Glutamatergic neuron (in vitro differentiated cells): Measurements from ENCODE around the gene ABHD17A. TPM values are rescaled to one million over a fixed set of nuclear protein-coding genes. Genes with fewer than 3 reads are reported as not detected.

Experiments
- DNase-seq: peaks from one replicate; pipeline ENCODE4 v3.0.0; 2022
- H3K27ac Mint-ChIP-seq: one replicate; pipeline ENCODE4 v1.8.0; 2020; ENCODE audit warnings: mild to moderate bottlenecking, mixed read lengths, inconsistent platforms; ENCODE audit not compliant: unreplicated experiment
- H3K27me3 Mint-ChIP-seq: one replicate; pipeline ENCODE4 v1.8.0; 2020; ENCODE audit warnings: mild to moderate bottlenecking, moderate library complexity, mixed read lengths, inconsistent platforms; ENCODE audit not compliant: unreplicated experiment
- H3K36me3 Mint-ChIP-seq: one replicate; pipeline ENCODE4 v1.8.0; 2020; ENCODE audit warnings: mild to moderate bottlenecking, mixed read lengths, inconsistent platforms; ENCODE audit not compliant: unreplicated experiment
- H3K4me1 Mint-ChIP-seq: one replicate; pipeline ENCODE4 v1.8.0; 2020; ENCODE audit warnings: mild to moderate bottlenecking, low read depth, mixed read lengths, inconsistent platforms; ENCODE audit not compliant: unreplicated experiment
- H3K4me3 Mint-ChIP-seq: one replicate; pipeline ENCODE4 v1.8.0; 2020; ENCODE audit warnings: mild to moderate bottlenecking, mixed read lengths, inconsistent platforms; ENCODE audit not compliant: unreplicated experiment
- H3K9me3 Mint-ChIP-seq: one replicate; pipeline ENCODE4 v1.8.0; 2020; ENCODE audit warnings: mild to moderate bottlenecking, moderate library complexity, mixed read lengths, inconsistent platforms; ENCODE audit not compliant: unreplicated experiment
- total RNA-seq: library from RNA; stranded (reverse); fragmentation: NEBNext Ultra II Directional; extraction: Animal tissue kit (Norgen Biotek cat#: 25700); gene quantifications from one replicate; pipeline ENCODE4 v1.2.1, GENCODE V29; 2021; ENCODE audit not compliant: unreplicated experiment
- TF ChIP-seq, protein P1 (sequence below): fragments of 200-600 bp; sonication (generic); IDR thresholded peaks from one replicate; pipeline ENCODE4 v1.5.0; 2021; ENCODE audit not compliant: partially characterized antibody, unreplicated experiment

ABHD17A gene
- total RNA-seq, 1 donor from 2014 or later = 75.1 TPM

DNA sequence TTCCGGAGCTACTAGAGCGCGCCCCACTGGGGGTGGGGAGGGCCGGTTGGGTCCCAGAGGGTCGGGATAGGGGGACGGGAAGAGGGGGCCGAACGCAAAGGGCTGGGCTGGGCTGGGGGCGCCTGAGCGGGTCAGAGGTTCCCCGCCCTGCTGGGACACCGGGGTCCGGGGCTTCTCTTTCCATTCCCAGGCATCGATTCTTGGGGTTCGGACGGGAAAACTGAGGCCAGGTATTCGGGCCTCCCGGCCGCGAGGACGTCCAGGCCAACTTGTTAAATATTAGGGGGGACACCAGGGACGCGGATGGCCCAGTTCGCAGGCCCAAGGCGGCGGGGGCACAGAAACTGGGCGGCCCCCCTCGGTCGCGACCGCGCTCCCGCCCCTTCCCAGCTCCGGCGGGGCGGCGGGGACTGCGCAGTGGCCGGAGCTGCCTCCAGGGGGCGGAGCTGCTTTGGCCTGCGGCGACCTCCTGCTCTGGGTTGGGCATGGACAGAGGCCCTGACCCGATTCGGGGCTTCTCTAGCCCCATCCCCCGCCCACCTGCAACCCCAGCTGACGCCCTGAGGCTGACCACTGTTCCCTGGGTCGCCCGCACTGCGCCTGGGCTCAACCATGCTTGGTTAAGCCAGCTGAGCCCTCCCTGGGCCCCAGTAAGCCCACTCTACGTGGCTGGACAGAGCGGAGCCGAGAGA, 20.7 kb downstream of the ABHD17A start:
- peak; percentile 90 for DNase-seq
- Mint-ChIP-seq H3K4me1 (no peaks in the 10 kb centered on the region), H3K4me3 (peak overlapping the region; percentile 68)

DNA sequence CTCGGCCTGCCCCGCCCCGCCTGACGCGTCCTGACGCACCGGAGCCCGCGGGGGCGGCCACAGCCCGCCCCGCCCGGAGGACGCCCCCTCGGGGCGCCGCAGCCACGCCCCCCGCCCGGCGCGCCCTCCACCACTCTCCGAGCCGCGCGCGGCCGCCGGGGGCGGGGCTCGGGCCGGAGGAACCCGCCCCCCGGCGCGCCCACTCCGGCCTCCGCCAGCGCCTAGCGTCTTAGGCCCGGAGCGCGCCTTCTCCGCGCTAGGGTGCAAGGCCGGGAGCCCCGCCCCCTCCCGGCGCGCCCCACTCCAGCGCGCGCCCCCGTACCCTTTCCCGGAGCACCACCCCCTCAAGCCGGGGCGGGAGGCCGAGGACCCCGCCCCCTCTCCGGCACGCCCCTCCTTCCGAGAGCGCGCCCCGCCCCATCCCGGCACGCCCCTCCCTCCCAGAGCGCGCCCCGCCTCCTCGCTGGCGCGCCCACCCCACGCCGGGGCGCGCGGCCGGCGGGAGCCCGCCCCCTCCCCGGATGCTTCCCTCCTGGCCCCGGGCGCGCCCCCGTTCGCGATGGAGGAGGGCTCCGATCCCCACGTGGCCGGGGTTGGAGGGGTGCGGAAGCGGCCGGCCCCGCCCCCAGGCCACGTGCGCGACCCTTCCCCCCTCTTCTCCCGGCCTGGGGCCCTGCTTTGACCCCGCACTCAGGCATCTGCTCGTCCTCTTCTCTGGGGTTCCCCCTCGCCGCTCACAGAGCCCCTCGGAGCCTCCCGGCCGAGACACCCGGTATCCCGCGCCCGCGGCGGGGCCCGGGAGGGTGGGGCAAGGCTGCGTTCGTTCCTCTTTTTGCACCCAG, 21.4 kb downstream of the ABHD17A start:
- H3K36me3 Mint-ChIP-seq = no peaks in the 10 kb centered on the region
- H3K27me3 Mint-ChIP-seq = peaks cover 4% of the 10 kb centered on the region
- TF ChIP-seq, protein P1, sequence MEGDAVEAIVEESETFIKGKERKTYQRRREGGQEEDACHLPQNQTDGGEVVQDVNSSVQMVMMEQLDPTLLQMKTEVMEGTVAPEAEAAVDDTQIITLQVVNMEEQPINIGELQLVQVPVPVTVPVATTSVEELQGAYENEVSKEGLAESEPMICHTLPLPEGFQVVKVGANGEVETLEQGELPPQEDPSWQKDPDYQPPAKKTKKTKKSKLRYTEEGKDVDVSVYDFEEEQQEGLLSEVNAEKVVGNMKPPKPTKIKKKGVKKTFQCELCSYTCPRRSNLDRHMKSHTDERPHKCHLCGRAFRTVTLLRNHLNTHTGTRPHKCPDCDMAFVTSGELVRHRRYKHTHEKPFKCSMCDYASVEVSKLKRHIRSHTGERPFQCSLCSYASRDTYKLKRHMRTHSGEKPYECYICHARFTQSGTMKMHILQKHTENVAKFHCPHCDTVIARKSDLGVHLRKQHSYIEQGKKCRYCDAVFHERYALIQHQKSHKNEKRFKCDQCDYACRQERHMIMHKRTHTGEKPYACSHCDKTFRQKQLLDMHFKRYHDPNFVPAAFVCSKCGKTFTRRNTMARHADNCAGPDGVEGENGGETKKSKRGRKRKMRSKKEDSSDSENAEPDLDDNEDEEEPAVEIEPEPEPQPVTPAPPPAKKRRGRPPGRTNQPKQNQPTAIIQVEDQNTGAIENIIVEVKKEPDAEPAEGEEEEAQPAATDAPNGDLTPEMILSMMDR = no peak
- DNase-seq = peak; percentile 94
- H3K4me1 Mint-ChIP-seq = peaks cover 4% of the 10 kb centered on the region
- H3K27ac Mint-ChIP-seq = no peak overlapping the region
- peaks cover 10% of the 10 kb centered on the region for H3K9me3 Mint-ChIP-seq
- H3K4me3 Mint-ChIP-seq = no peak overlapping the region

More for the DNA sequence above, 20.7 kb downstream of the ABHD17A start:
- H3K27me3 Mint-ChIP-seq = peaks cover 4% of the 10 kb centered on the region
- no peak overlapping the region for H3K27ac Mint-ChIP-seq
- no peaks in the 10 kb centered on the region for H3K36me3 Mint-ChIP-seq
- TF ChIP-seq, protein P1 = peak; percentile 90
- H3K9me3 Mint-ChIP-seq = peaks cover 8% of the 10 kb centered on the region

DNA sequence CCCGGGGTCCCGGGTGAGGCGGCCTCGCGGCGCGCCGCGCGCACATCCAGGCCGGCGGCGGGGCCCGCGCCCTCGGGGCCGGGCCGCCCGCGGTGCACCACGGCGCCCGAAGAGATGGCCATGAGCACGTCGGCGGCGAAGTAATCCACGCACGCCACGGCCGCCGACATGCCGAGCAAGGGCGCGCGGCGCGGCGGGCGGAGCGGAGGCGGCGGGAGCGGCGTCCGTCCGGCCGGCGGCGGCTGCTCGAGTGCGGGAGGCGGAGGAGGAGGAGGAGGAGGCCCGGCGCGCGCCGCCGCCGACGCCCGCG, 22.0 kb downstream of the ABHD17A start, which contains the start of gene KLF16:
TSS of gene KLF16 (minus strand) at position 252 of the 310 bp plus-strand sequence. CDS start at position 170, 82 bp downstream.
- no peak within 1 kb of the TSS for H3K27ac Mint-ChIP-seq
- no peaks in the 10 kb centered on the region for H3K36me3 Mint-ChIP-seq
- peaks cover 4% of the 10 kb centered on the region for H3K4me1 Mint-ChIP-seq
- peaks cover 10% of the 10 kb centered on the region for H3K9me3 Mint-ChIP-seq
- peak within 1 kb of the TSS; percentile 85 for H3K4me3 Mint-ChIP-seq
- H3K27me3 Mint-ChIP-seq = peaks cover 4% of the 10 kb centered on the region
- no peak for DNase-seq
- TF ChIP-seq, protein P1 = no peak

DNA sequence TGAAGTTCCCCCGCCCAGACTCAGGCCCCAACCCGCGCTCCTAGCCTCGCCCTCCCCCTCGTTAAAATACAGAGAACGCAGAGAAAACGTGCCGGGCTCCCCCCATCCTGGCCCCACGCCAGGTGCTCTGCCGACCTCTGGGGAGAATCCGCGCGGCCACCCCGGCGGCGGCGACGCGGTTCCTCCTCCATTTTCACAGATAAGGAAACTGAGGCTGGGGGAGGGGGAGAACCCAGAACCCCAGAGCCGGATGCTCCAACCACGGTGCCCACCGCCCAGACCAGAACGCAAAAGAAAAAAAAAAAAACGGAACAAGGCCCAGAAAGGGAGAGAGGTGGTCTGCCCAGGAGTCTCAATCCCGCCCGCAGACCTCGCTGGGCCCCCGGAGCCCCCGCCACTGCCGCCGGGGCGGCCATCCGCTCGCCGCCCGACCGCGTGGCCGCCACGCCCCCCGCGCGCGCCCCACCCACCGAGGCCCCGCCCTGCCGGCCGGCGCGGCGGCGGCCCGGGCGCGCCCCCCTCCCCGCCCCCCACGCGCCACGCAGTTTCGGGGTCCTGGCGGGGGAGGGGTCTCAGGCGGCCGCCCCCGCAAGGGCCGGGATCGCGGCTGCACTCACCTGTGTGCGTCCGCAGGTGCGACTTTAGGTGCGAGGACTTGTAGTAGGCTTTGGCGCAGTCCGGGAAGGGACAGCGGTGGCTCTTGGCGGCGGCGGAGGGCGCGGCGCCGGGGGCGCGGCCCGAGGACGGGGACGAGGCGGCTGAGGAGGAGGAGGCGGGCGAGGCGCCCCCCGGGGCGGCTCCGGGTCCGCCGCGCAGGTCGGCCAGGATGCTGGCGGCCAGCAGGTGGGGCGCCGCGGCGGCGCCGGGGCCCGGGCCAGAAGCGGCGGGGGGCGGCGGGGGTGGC, 22.6 kb downstream of the ABHD17A start:
- Mint-ChIP-seq H3K4me3 (peak overlapping the region; percentile 85), H3K27me3 (peaks cover 4% of the 10 kb centered on the region), H3K9me3 (peaks cover 10% of the 10 kb centered on the region), H3K4me1 (peaks cover 4% of the 10 kb centered on the region), H3K36me3 (no peaks in the 10 kb centered on the region), H3K27ac (peak overlapping the region; percentile 28)
- TF ChIP-seq, protein P1 = no peak
- peak; percentile 67 for DNase-seq
